D341Med (cell line): ENCODE results near the gene CRACDL.

Experiments
- DNase-seq: peaks from one replicate; pipeline ENCODE4 v3.0.0; 2012; ENCODE audit warnings: low spot score

CRACDL gene

GRCh38 chr2:98750593-98751282 lies 185.3 kb downstream of the CRACDL start:
- DNase-seq: no peak

GRCh38 chr2:98749066-98749450 lies 187.0 kb downstream of the CRACDL start:
- no peak for DNase-seq

GRCh38 chr2:98748292-98749065 lies 187.5 kb downstream of the CRACDL start:
- DNase-seq: no peak

- DNase-seq: no peak
Observed at GRCh38 chr2:98747888-98748287, 188.1 kb downstream of the CRACDL start.

- no peak for DNase-seq
Observed at GRCh38 chr2:98746426-98746825, 189.6 kb downstream of the CRACDL start.

DNA sequence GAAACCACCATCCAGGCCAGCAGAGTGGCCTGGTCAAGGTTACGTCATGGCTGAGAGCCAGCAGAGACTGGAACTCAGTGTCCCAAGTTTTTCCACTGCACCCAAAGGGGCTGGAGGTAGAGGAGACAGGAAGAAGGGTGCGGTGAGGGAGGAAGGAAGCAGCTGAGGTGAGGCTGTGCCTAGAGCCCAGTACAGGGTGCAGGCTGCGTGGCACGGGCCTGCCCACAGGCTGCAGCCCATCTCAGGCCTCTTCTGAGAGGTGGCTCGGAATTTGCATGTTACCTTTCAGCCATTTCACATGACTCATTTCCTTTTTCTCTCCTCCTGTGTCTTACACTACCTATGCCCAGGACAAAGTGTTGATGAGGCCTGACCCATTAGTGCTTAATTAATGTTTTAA lies 191.4 kb downstream of the CRACDL start:
- DNase-seq: no peak
